H9 (cell line): ENCODE measurements around the gene POLR3H. TPM values are rescaled to one million over a fixed set of nuclear protein-coding genes. Genes with fewer than 3 reads are reported as not detected.

Experiments used
- DNase-seq: peaks from one replicate; pipeline ENCODE4 v3.0.0-alpha.2; 2017
- H2AFZ ChIP-seq: one replicate; pipeline ENCODE4 v1.6.1; 2013; ENCODE audit warnings: mild to moderate bottlenecking, low read length, control low read depth, moderate library complexity
- H2AK5ac ChIP-seq: 2 replicates; pipeline ENCODE4 v1.6.1; 2013; ENCODE audit warnings: low read length, control low read depth, mixed read lengths; ENCODE audit not compliant: insufficient read length
- H2BK120ac ChIP-seq: one replicate; pipeline ENCODE4 v1.6.1; 2013; ENCODE audit warnings: low read depth, mild to moderate bottlenecking, low read length, control low read depth, inconsistent platforms; ENCODE audit not compliant: poor library complexity, severe bottlenecking
- H2BK12ac ChIP-seq: 2 replicates; pipeline ENCODE4 v1.6.1; 2013; ENCODE audit warnings: low read length, control low read depth, mixed read lengths, low read depth; ENCODE audit not compliant: insufficient read length
- H2BK15ac ChIP-seq: 2 replicates; pipeline ENCODE4 v1.6.1; 2013; ENCODE audit warnings: low read depth, low read length, control low read depth
- H2BK20ac ChIP-seq: one replicate; pipeline ENCODE4 v1.6.1; 2013; ENCODE audit warnings: low read depth, mild to moderate bottlenecking, low read length, control low read depth, inconsistent platforms; ENCODE audit not compliant: poor library complexity, severe bottlenecking
- H2BK5ac ChIP-seq: 2 replicates; pipeline ENCODE4 v1.6.1; 2013; ENCODE audit warnings: low read length, control low read depth, mixed read lengths; ENCODE audit not compliant: insufficient read length
- H3K14ac ChIP-seq: 2 replicates; pipeline ENCODE4 v1.6.1; 2013; ENCODE audit warnings: low read length, control low read depth; ENCODE audit not compliant: insufficient read depth
- H3K18ac ChIP-seq: 2 replicates; pipeline ENCODE4 v1.6.1; 2013; ENCODE audit warnings: low read depth, mild to moderate bottlenecking, mixed read lengths, low read length, control low read depth; ENCODE audit not compliant: insufficient read length
- H3K23ac ChIP-seq: 2 replicates; pipeline ENCODE4 v1.6.1; 2013; ENCODE audit warnings: low read length, control low read depth, mixed read lengths, low read depth; ENCODE audit not compliant: insufficient read length
- H3K23me2 ChIP-seq: 2 replicates; pipeline ENCODE4 v1.6.1; 2013; ENCODE audit warnings: low read depth, mild to moderate bottlenecking, mixed read lengths, low read length, control low read depth; ENCODE audit not compliant: insufficient read length, poor library complexity, severe bottlenecking
- H3K27ac ChIP-seq: 2 replicates; pipeline ENCODE4 v1.5.1; 2013; ENCODE audit warnings: low read length, control low read depth, mixed read lengths, low read depth; ENCODE audit not compliant: insufficient read length
- H3K27me3 ChIP-seq: 2 replicates; pipeline ENCODE4 v1.6.1; 2013; ENCODE audit warnings: low read length, control low read depth, inconsistent platforms; ENCODE audit not compliant: insufficient read depth
- H3K4ac ChIP-seq: 2 replicates; pipeline ENCODE4 v1.6.1; 2013; ENCODE audit warnings: low read depth, mild to moderate bottlenecking, control low read depth, inconsistent platforms, low read length, moderate library complexity
- H3K4me1 ChIP-seq: 2 replicates; pipeline ENCODE4 v1.6.1; 2013; ENCODE audit warnings: low read length, control low read depth, inconsistent platforms; ENCODE audit not compliant: insufficient read depth
- H3K4me2 ChIP-seq: 2 replicates; pipeline ENCODE4 v1.6.1; 2013; ENCODE audit warnings: low read length, control low read depth, mixed read lengths; ENCODE audit not compliant: insufficient read length, insufficient read depth
- H3K56ac ChIP-seq: 2 replicates; pipeline ENCODE4 v1.6.1; 2013; ENCODE audit warnings: low read depth, mild to moderate bottlenecking, mixed read lengths, low read length, control low read depth; ENCODE audit not compliant: insufficient read length
- H3K79me1 ChIP-seq: 2 replicates; pipeline ENCODE4 v1.6.1; 2013; ENCODE audit warnings: low read depth, mild to moderate bottlenecking, moderate library complexity, low read length, control low read depth, inconsistent platforms; ENCODE audit not compliant: insufficient read depth, poor library complexity, severe bottlenecking
- H3K79me2 ChIP-seq: 2 replicates; pipeline ENCODE4 v1.6.1; 2013; ENCODE audit warnings: low read length, control low read depth, inconsistent platforms; ENCODE audit not compliant: insufficient read depth
- H3K9ac ChIP-seq: 2 replicates; pipeline ENCODE4 v1.6.1; 2013; ENCODE audit warnings: low read length, control low read depth, mixed read lengths; ENCODE audit not compliant: insufficient read length; ENCODE audit errors: extremely low read depth
- H3K9me3 ChIP-seq: one replicate; pipeline ENCODE4 v1.6.1; 2013; ENCODE audit warnings: low read depth, low read length, inconsistent platforms; ENCODE audit not compliant: control insufficient read depth
- H3T11ph ChIP-seq: one replicate; pipeline ENCODE4 v1.6.1; 2013; ENCODE audit warnings: mild to moderate bottlenecking, low read length, control low read depth, inconsistent platforms
- H4K20me1 ChIP-seq: one replicate; pipeline ENCODE4 v1.6.1; 2013; ENCODE audit not compliant: control insufficient read depth, insufficient read length, insufficient read depth
- H4K5ac ChIP-seq: 2 replicates; pipeline ENCODE4 v1.6.1; 2013; ENCODE audit warnings: low read depth, mild to moderate bottlenecking, mixed read lengths, low read length, control low read depth; ENCODE audit not compliant: insufficient read length
- H4K8ac ChIP-seq: replicated peaks from 2 replicates; pipeline ENCODE4 v1.6.1; 2013; ENCODE audit warnings: low read length, control low read depth, mixed read lengths, low read depth; ENCODE audit not compliant: insufficient read length
- H4K91ac ChIP-seq: 2 replicates; pipeline ENCODE4 v1.6.1; 2013; ENCODE audit warnings: low read depth, mild to moderate bottlenecking, moderate library complexity, mixed read lengths, low read length, control low read depth; ENCODE audit not compliant: insufficient read length
- H3K27ac Mint-ChIP-seq, 3 experiments: 2 replicates in 2 of 3; 3 replicates in 1 of 3; pipeline ENCODE4 v1.8.0; 2020 to 2021; ENCODE audit warnings: mixed read lengths in 3 of 3, mild to moderate bottlenecking in 1 of 3, moderate library complexity in 1 of 3
- H3K27me3 Mint-ChIP-seq: 2 replicates; pipeline ENCODE4 v1.8.0; 2021; ENCODE audit warnings: low read depth, mild to moderate bottlenecking, moderate library complexity, mixed read lengths
- H3K36me3 Mint-ChIP-seq, 3 experiments: 2 replicates in 2 of 3; 3 replicates in 1 of 3; pipeline ENCODE4 v1.8.0; 2020 to 2021; ENCODE audit warnings: low read depth in 3 of 3, mixed read lengths in 3 of 3; ENCODE audit not compliant: insufficient read depth in 1 of 3
- H3K4me1 Mint-ChIP-seq, 2 experiments: 2 replicates each; pipeline ENCODE4 v1.8.0; 2020; ENCODE audit warnings: mixed read lengths in 2 of 2
- H3K4me3 Mint-ChIP-seq, 2 experiments: 2 replicates in 1 of 2; 3 replicates in 1 of 2; pipeline ENCODE4 v1.8.0; 2020 to 2021; ENCODE audit warnings: mild to moderate bottlenecking in 2 of 2, mixed read lengths in 2 of 2, moderate library complexity in 1 of 2
- H3K9me3 Mint-ChIP-seq, 2 experiments: 2 replicates in 1 of 2; 3 replicates in 1 of 2; pipeline ENCODE4 v1.8.0; 2020; ENCODE audit warnings: mild to moderate bottlenecking in 2 of 2, mixed read lengths in 2 of 2, moderate library complexity in 1 of 2
- CTCF ChIP-seq: fragments of 200-600 bp; sonication (generic); conservative IDR thresholded peaks from 3 replicates; pipeline ENCODE4 v1.8.0; 2021; ENCODE audit warnings: antibody characterized with exemption, mild to moderate bottlenecking
- WGBS: extraction: QIAGEN DNeasy Blood & Tissue Kit; methylation state at CpG from one replicate; pipeline ENCODE4 v1.1.7; 2013; ENCODE audit warnings: missing lambda C conversion rate, low lambda C conversion rate, mixed read lengths; ENCODE audit not compliant: insufficient read length; ENCODE audit errors: extremely low coverage; 5-methylcytosine and 5-hydroxymethylcytosine counted together
- total RNA-seq: library from RNA; stranded (reverse); gene quantifications from 2 replicates; pipeline ENCODE4 v1.2.1, GENCODE V29; 2021

Gene POLR3H
- total RNA-seq, 1 experiment from 2014 or later: 68.2 TPM

DNA sequence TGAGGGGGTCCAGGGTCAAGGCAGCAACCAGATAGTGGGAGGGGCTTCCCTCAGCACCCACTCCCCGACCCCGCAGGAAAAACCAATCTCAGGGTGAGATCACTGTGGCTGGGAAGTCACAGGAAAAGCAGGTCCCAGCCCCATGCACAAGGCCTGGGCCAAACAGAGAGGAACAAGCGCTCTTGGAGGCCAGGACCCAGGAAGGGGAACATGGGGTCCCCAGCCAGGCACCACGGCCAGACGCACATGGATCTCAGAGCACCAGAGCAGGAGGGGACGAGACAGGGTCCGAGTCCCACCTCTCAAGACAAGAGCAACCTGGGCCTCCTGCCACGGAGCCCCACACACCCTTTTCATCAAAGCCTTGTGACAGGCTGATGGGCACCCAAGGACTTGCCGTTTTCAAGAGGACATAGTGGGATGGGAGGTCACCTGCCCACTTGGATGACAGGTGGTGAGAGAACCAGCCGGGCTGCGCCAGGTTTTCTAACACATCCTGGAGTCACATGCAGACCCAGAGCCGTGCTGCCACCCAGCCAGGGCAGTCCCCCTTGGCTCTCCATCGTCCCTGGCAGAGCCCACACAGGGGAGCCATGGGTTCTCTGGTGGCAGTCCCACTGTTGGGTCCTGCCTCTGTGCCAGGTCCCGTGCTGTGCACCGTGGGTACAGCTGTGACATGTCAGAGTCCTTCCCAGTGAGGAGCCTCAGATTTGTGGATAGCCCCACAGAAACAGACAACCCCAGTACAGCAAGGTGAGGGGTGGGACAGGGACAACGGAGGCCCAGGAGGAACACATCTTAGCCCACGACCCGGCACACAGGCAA, 13.2 kb downstream of the POLR3H start:
- H2BK15ac ChIP-seq: no peak overlapping the region
- Mint-ChIP-seq H3K27me3 (peaks cover 3% of the 10 kb centered on the region; the same call in 1 of the 2 replicates), H3K4me1 (peaks cover 2 to 9% of the 10 kb centered on the region in 2 experiments; a peak in 3 of 4 replicates), H3K9me3 (no peaks in the 10 kb centered on the region), H3K4me3 (no peak overlapping the region), H3K36me3 (peaks cover 20 to 80% (median 50%) of the 10 kb centered on the region in 3 experiments), H3K27ac (peak overlapping the region in 2 of 3 experiments; percentile 62 to 87; a peak in 3 of 7 replicates)
- no peak overlapping the region for H3K23ac ChIP-seq
- H2BK120ac ChIP-seq: no peak overlapping the region
- H3K79me1 ChIP-seq: no peaks in the 10 kb centered on the region
- no peaks in the 10 kb centered on the region for H3K23me2 ChIP-seq
- no peak overlapping the region for H2BK20ac ChIP-seq
- no peak overlapping the region for H2AK5ac ChIP-seq
- H3K18ac ChIP-seq: no peak overlapping the region
- H3K4me1 ChIP-seq: no peaks in the 10 kb centered on the region
- no peak overlapping the region for H2BK12ac ChIP-seq
- H3K79me2 ChIP-seq: peaks cover 1% of the 10 kb centered on the region; the same call in 1 of the 2 replicates
- H3K4ac ChIP-seq: no peak overlapping the region
- no peak overlapping the region for H4K91ac ChIP-seq
- H2BK5ac ChIP-seq: no peak overlapping the region
- H4K20me1 ChIP-seq: no peaks in the 10 kb centered on the region
- no peak overlapping the region for H4K5ac ChIP-seq
- no peak for TF ChIP-seq CTCF
- H3K14ac ChIP-seq: no peak overlapping the region
- H3K9ac ChIP-seq: no peak overlapping the region
- DNase-seq: no peak
- H3K9me3 ChIP-seq: no peaks in the 10 kb centered on the region
- H3K56ac ChIP-seq: no peak overlapping the region
- H2AFZ ChIP-seq: no peak overlapping the region
- no peak overlapping the region for H3K4me2 ChIP-seq
- no CpG with 5 or more reads among the region's 18 CpGs for WGBS
- no peak overlapping the region for H4K8ac ChIP-seq
- H3K27ac ChIP-seq: no peak overlapping the region
- H3K27me3 ChIP-seq: no peaks in the 10 kb centered on the region
- H3T11ph ChIP-seq: no peak overlapping the region
